Ovary (tissue), 3 donors: Measurements from ENCODE around the gene JPT1.
A peak's percentile ranks its signal among the peaks of the same experiment; 100 is the strongest.

Source experiments
- POLR2A ChIP-seq: fragments of 450-650 bp; IDR thresholded peaks from one replicate; pipeline ENCODE4 v1.6.1; 2017; ENCODE audit warnings: antibody characterized with exemption, mild to moderate bottlenecking, moderate library complexity
- TF ChIP-seq, protein P1 (sequence below), 3 donors: fragments of 450-650 bp in 2 of 3; fragments of 200-600 bp in 1 of 3; IDR thresholded peaks; one replicate each; pipeline versions ENCODE4 v1.5.1 to v1.8.0; 2016 to 2022; ENCODE audit warnings: antibody characterized with exemption in 3 of 3, mild to moderate bottlenecking in 1 of 3
- donor health status: DM: no; HTN: no; CAD: no.

- TF ChIP-seq, protein P1, sequence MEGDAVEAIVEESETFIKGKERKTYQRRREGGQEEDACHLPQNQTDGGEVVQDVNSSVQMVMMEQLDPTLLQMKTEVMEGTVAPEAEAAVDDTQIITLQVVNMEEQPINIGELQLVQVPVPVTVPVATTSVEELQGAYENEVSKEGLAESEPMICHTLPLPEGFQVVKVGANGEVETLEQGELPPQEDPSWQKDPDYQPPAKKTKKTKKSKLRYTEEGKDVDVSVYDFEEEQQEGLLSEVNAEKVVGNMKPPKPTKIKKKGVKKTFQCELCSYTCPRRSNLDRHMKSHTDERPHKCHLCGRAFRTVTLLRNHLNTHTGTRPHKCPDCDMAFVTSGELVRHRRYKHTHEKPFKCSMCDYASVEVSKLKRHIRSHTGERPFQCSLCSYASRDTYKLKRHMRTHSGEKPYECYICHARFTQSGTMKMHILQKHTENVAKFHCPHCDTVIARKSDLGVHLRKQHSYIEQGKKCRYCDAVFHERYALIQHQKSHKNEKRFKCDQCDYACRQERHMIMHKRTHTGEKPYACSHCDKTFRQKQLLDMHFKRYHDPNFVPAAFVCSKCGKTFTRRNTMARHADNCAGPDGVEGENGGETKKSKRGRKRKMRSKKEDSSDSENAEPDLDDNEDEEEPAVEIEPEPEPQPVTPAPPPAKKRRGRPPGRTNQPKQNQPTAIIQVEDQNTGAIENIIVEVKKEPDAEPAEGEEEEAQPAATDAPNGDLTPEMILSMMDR (IDR thresholded peaks at IDR 0.05), result peak in 1 of 3 donors; percentile 37
- no peak for TF ChIP-seq POLR2A
Measured at GRCh38 chr17:75130632-75131277, 23.6 kb downstream of the JPT1 start.
